ENCODE data around the gene SWT1. TPM values are rescaled to one million over a fixed set of nuclear protein-coding genes. Genes with fewer than 3 reads are reported as not detected.

SWT1 gene
- total and polyA plus RNA-seq, 4 donors = 1.1 to 19.4 (median 3.3) TPM

DNA sequence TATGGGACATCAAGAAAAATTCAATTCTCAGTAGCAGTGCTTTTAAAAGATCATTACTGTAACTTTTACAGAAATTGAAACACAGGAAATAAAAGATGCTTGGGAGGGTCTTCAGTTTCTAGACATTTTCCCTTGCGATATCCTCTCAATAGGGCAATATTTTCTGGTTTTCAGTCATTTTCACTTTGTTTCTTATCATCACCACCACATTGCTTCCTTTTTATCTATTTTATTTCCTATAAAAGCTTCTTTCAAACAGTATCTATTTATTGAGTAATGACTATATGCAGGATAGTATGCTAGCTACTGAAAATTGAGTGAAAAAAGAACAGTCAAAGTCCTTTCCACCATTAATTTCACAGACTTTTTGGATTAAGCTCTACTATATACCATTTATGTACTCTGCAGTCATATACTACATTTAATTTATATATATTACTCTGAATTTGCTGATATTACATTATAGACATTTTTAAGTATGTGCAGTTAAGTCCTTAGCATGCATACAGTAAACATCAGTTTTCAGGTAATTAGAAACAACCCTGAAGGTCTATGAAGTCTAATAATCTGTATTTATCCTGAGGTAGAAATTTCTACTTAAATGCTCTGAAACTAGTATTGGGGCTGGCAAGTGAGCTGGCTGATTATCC lies 18.9 kb upstream of the SWT1 start:
- no peak overlapping the region for H3K9ac ChIP-seq (ENCODE audit: insufficient read depth in 1 of 2, low read length in 2 of 2)
- H3K4me1 ChIP-seq (ENCODE audit: control insufficient read depth in 5 of 5, insufficient read depth in 5 of 5, low read length in 5 of 5) = no peaks in the 10 kb centered on the region
- 91 to 98% methylated on average over 1 of the region's 1 CpG for WGBS, 2 donors
- no peak for TF ChIP-seq CTCF (IDR thresholded peaks at IDR 0.05; ENCODE audit: control extremely low read depth, extremely low read depth)
- H3K27ac ChIP-seq (ENCODE audit: low read depth in 1 of 2, low read length in 1 of 2) = no peak overlapping the region
- no peaks in the 10 kb centered on the region for H3K9me3 ChIP-seq (ENCODE audit: control insufficient read depth in 4 of 4, insufficient read depth in 3 of 4, low read length in 3 of 4)
- H3K4me3 ChIP-seq = no peak overlapping the region
- H3K36me3 ChIP-seq (ENCODE audit: control insufficient read depth in 4 of 4, insufficient read depth in 4 of 4, low read length in 4 of 4) = peaks cover 6 to 25% (median 20%) of the 10 kb centered on the region in 4 donors
- DNase-seq = no peak
- ATAC-seq (ENCODE audit: insufficient read depth, low FRiP score) = no peak
- no peaks in the 10 kb centered on the region for H3K27me3 ChIP-seq (ENCODE audit: control insufficient read depth in 3 of 3, insufficient read depth in 3 of 3, low read length in 2 of 3)

DNA sequence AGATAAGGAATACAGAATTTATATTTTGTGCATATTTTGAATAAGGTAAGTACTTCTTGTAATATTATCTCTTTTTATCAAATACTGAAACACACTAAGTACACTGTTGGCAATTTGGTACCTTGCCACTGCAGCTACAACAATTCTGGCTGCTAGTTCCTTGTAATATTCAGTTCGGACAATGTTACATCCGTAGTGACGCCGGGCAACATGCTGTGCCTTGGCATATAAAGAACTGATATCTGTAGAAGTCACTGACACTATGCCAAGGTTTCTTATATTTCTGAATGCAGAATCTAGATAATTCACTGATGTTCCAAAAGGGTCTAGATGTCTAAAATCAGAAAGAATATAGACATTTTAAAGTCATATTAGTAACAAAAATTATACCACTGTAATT lies 17.7 kb upstream of the SWT1 start:
- no peak for DNase-seq
- 92 to 95% methylated on average over 4 of the region's 4 CpGs for WGBS, 2 donors
- Histone ChIP-seq H3K4me1 (ENCODE audit: control insufficient read depth in 5 of 5, insufficient read depth in 5 of 5, low read length in 5 of 5) (no peaks in the 10 kb centered on the region), H3K9ac (ENCODE audit: insufficient read depth in 1 of 2, low read length in 2 of 2) (no peak overlapping the region), H3K27me3 (ENCODE audit: control insufficient read depth in 3 of 3, insufficient read depth in 3 of 3, low read length in 2 of 3) (no peaks in the 10 kb centered on the region), H3K27ac (ENCODE audit: low read depth in 1 of 2, low read length in 1 of 2) (no peak overlapping the region), H3K4me3 (no peak overlapping the region), H3K9me3 (ENCODE audit: control insufficient read depth in 4 of 4, insufficient read depth in 3 of 4, low read length in 3 of 4) (no peaks in the 10 kb centered on the region), H3K36me3 (ENCODE audit: control insufficient read depth in 4 of 4, insufficient read depth in 4 of 4, low read length in 4 of 4) (peaks cover 2 to 21% (median 14%) of the 10 kb centered on the region in 4 donors)
- ATAC-seq (ENCODE audit: insufficient read depth, low FRiP score) = no peak
- TF ChIP-seq CTCF (IDR thresholded peaks at IDR 0.05; ENCODE audit: control extremely low read depth, extremely low read depth) = no peak

- no peak overlapping the region for H3K27ac ChIP-seq (ENCODE audit: low read depth in 1 of 2, low read length in 1 of 2)
- H3K9me3 ChIP-seq (ENCODE audit: control insufficient read depth in 4 of 4, insufficient read depth in 3 of 4, low read length in 3 of 4) = no peaks in the 10 kb centered on the region
- no peak overlapping the region for H3K9ac ChIP-seq (ENCODE audit: insufficient read depth in 1 of 2, low read length in 2 of 2)
- peaks cover 5 to 25% (median 19%) of the 10 kb centered on the region in 4 donors for H3K36me3 ChIP-seq (ENCODE audit: control insufficient read depth in 4 of 4, insufficient read depth in 4 of 4, low read length in 4 of 4)
- no peak for DNase-seq
- TF ChIP-seq CTCF (IDR thresholded peaks at IDR 0.05; ENCODE audit: control extremely low read depth, extremely low read depth) = no peak
- no peak overlapping the region for H3K4me3 ChIP-seq
- ATAC-seq (ENCODE audit: insufficient read depth, low FRiP score) = no peak
- H3K4me1 ChIP-seq (ENCODE audit: control insufficient read depth in 5 of 5, insufficient read depth in 5 of 5, low read length in 5 of 5) = no peaks in the 10 kb centered on the region
- no peaks in the 10 kb centered on the region for H3K27me3 ChIP-seq (ENCODE audit: control insufficient read depth in 3 of 3, insufficient read depth in 3 of 3, low read length in 2 of 3)
Measured at GRCh38 chr1:185144233-185144632, 12.7 kb upstream of the SWT1 start.

DNA sequence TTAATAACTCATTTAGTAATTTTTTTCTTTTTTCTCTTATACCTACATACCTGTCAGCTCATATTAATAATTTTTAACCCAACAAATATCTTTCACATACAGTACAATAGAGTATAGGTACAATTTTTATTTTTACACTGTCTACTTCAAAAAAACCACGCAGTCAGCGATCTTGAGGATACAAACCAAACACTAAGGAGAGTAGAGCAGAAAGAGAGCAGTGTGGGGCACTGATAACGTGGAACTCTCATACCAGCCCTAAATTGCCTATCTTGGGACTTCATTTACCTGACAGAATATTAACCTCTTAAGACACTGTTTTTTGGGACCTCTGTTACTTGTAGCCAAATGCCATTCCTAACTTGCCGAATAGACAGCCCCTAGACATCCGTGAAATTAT lies 5.8 kb upstream of the SWT1 start:
- H3K27ac ChIP-seq (ENCODE audit: low read depth in 1 of 2, low read length in 1 of 2) = no peak overlapping the region
- peaks cover 2 to 23% (median 15%) of the 10 kb centered on the region in 4 donors for H3K36me3 ChIP-seq (ENCODE audit: control insufficient read depth in 4 of 4, insufficient read depth in 4 of 4, low read length in 4 of 4)
- H3K4me3 ChIP-seq = no peak overlapping the region
- H3K27me3 ChIP-seq (ENCODE audit: control insufficient read depth in 3 of 3, insufficient read depth in 3 of 3, low read length in 2 of 3) = no peaks in the 10 kb centered on the region
- no peak for ATAC-seq (ENCODE audit: insufficient read depth, low FRiP score)
- WGBS, 2 donors = 89 to 90% methylated on average over 5 of the region's 5 CpGs
- no peak overlapping the region for H3K9ac ChIP-seq (ENCODE audit: insufficient read depth in 1 of 2, low read length in 2 of 2)
- TF ChIP-seq CTCF (IDR thresholded peaks at IDR 0.05; ENCODE audit: control extremely low read depth, extremely low read depth) = no peak
- H3K4me1 ChIP-seq (ENCODE audit: control insufficient read depth in 5 of 5, insufficient read depth in 5 of 5, low read length in 5 of 5) = peaks cover 0 to 13% (median 5%) of the 10 kb centered on the region in 5 donors
- no peaks in the 10 kb centered on the region for H3K9me3 ChIP-seq (ENCODE audit: control insufficient read depth in 4 of 4, insufficient read depth in 3 of 4, low read length in 3 of 4)
- DNase-seq = no peak
